Retina (tissue), 1 donor: Measurements from ENCODE around the gene SCUBE3.

Source experiments
- DNase-seq: peaks from one replicate; pipeline ENCODE4 v3.0.0-alpha.2; 2016

Gene SCUBE3

DNA sequence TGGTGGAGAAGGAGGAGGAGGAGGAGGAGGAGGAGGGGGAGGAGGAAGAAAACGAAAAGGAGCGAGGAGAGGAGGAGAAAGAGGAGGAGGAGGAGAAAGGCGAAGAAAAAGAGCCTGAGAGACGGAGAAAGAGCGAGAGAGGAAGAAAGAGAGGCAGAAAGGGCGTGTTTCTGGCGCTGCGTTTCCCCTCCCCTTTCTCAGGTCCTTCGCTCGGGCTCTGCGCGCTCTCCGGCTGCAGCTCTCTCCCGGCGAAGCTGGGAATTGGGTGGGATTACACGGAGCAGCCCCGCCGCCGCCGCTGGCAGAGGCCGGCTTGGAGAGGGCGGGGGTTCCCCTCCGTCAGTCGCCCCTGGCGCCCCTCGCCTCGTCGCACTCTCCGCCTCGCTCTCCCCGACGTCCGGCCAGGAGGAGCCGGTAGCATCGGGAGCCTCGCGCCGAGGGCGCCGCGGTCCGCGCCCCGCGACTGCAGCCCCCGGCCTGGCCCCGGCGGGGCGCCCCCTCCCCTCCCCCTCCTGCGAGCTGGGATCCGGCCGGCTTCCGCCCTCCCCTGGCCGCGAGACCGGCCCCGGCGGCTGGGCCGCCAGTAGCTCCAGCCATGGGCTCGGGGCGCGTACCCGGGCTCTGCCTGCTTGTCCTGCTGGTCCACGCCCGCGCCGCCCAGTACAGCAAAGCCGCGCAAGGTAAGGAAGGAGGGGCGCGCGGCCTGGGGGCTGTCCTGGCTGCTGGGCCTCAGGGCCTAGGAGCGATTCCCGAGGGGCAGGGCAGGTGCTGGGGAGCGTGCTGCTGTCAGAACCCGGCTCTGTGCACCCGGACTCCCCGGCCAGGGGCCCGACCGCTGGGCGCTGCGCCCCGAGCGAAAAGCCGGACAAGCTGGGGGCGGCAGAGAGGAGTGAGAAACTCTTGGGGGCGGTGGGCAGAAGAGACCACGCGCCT lies at the start of gene SCUBE3:
SCUBE3 (plus strand) TSS at position 133 of the 933 bp plus-strand sequence; CDS start at position 596, 463 bp downstream.
- DNase-seq: peak; percentile 90

DNA sequence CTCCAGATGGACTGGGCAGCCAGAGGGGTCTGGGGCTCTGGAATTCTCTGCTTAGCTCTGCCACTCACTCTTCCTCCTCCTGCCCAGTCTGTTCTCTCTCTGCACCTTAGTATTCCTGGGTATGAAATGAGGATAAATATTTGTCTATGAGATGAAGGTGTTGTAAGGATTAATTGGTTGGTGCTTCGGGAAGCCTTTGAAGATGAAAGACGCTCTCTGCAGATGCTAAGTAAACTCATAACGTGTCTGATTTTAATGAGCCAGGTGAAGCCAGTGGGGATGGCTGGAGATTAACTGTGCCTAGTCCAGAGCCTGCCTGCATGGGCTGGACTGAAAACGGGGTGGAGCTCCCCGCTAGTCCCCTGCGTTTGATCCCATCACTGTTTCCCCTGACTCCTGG lies 49.5 kb upstream of the SCUBE3 start:
- no peak for DNase-seq

- DNase-seq: no peak
Observed at GRCh38 chr6:35164868-35165267, 48.9 kb upstream of the SCUBE3 start.

- no peak for DNase-seq
Observed at GRCh38 chr6:35165630-35166071, 48.1 kb upstream of the SCUBE3 start.

DNA sequence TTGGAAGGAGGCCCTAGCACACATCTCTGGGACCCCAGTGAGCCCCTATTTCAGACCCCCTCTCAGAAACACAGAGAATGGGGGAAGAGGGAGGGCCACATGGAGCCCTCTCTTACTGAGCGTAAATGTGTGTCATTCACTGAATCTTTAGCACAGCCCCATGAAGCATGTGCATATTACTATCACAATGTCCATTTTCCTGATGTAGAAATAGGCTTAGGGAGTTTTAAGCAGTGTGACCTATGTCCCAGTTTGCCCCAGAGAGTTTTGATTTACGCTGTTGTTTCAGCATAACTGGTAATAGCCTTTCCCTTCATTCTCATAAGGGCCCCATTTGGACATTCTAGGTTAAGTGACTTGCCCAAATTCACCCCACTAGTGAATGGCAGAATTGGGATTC lies 47.6 kb upstream of the SCUBE3 start:
- DNase-seq: no peak

DNA sequence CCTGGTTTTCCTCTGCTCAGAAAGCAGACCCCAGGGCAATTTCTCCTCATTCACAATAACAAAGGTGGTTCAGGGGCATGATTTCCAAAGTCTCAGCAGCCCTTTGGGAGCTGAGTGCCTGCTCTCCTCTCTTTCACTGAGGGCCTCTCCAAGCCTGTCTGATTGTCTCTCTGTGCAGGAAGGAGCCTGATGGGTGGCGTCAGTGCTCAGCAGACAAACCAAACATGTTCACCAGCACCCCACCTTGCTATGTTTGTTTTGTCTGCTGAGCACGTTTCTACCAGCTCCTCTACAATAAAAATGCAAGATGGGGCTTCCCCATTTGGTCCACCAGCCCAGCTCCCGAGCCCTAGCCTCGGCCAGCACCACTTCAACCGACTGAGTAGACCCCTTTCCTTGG lies 47.2 kb upstream of the SCUBE3 start:
- no peak for DNase-seq

- no peak for DNase-seq
Observed at GRCh38 chr6:35167505-35167904, 46.3 kb upstream of the SCUBE3 start.

- DNase-seq: peak; percentile 81
Observed at GRCh38 chr6:35168461-35168861, 45.3 kb upstream of the SCUBE3 start.

DNA sequence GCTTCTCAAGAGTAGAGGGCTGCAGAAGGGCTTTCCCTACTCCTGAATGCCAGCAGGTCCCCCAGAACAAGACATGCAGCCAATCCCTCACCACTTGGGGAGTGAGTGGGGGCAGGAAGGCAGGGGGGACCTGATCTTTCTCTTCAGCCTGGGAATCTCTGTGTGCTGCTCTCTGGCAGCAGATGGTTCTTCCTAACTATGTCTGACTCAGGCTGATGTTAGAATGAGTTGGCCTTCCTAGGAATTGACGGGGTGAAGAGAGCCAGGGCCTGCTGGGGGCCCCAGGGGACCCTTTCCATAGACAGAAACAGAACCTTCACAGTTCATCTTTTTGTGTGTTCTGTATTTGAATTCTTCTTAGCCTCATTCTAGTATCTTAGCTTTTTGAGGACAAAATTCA lies 43.6 kb upstream of the SCUBE3 start:
- DNase-seq: no peak

DNA sequence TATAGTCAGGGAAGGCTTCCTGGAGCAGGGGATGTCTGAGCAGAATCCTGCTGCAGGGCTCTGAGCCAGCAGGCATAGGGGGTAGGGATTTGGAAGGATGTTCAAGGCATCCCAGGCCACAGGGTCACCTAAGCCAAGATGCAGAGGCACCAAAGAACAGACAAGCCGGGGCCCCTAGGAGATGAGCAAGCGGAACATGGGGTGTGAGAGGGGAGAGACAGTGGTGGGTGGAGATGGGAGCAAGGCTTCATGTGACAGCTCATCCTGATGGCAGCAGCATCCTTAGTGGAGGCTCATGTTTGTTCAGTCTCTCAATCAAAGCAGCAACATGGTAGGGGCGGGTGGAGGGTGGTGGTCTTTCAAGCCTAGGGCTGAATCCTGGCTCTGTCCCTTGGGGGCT lies 42.9 kb upstream of the SCUBE3 start:
- DNase-seq: no peak

DNA sequence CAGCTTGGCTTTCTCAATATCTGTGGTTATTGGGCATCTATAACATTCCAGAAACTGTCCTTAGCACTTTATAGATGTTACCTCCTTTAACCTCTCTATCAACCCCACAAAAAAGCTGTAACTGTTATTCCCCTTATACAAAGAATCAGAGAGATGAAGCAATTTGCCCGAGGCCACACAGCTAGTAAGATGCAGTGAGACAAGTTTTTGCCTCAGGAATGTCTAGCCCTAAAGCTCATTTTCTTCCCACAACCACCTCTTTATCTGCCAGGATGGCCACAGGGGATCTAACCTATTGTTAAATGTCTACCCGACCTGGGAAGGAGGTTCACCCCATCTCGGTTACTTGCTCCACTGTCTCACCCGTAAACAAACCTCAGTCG lies 40.7 kb upstream of the SCUBE3 start:
- DNase-seq: no peak

DNA sequence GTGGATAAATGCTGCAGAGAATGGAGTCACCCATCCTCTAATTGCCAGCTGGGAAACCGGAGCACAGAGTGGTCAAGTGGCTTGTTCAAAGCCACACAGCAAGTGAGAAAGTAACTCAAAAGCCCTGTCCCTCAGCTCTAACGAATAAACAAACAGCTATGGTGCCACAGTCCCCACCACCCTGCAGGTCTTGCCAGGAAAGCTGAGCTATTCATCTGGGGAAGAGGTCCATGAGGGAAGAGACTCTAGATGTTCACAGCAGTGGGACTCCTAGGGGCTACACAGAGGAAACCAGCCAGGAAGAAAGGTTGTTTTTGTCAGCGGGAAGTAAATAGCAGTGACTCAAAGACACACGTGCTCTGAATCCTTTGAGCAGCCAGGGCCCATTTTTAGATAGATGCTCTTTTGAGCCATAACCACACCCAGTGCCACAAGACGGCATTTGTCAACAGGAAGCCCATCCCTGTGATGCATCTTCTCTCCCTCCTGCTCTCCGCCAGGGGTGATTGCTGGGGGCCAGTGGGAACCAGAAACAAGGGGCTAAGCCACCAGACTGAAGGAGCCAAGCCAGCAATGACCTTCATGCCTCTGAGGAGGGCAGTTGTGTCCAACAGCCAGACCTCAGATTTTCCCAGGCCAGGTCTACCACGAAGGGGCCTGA lies 40.2 kb upstream of the SCUBE3 start:
- DNase-seq: no peak

- no peak for DNase-seq
Observed at GRCh38 chr6:35174088-35174434, 39.7 kb upstream of the SCUBE3 start.

DNA sequence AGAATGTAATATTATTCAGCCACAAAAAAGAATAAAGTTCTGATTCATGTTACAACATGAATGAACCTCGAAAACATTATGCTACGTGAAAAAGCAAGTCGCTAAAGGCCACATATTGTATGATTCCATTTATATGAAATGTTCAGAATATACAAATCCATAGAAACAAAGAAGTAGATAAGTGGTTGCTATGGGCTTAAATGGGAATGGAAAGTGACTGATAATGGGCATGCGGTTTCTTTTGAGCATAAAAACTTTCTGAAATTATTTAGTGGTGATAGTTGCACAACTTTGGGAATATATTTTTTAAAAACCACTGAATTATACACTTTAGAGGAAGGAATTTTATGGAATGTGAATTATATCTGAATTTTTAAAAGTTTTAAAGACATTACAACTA lies 39.3 kb upstream of the SCUBE3 start:
- DNase-seq: no peak

- no peak for DNase-seq
Observed at GRCh38 chr6:35176301-35177024, 37.3 kb upstream of the SCUBE3 start.

- no peak for DNase-seq
Observed at GRCh38 chr6:35177157-35177556, 36.6 kb upstream of the SCUBE3 start.

GRCh38 chr6:35177596-35177995 lies 36.2 kb upstream of the SCUBE3 start:
- DNase-seq: no peak

- DNase-seq: no peak
Observed at GRCh38 chr6:35178012-35178411, 35.7 kb upstream of the SCUBE3 start.

DNA sequence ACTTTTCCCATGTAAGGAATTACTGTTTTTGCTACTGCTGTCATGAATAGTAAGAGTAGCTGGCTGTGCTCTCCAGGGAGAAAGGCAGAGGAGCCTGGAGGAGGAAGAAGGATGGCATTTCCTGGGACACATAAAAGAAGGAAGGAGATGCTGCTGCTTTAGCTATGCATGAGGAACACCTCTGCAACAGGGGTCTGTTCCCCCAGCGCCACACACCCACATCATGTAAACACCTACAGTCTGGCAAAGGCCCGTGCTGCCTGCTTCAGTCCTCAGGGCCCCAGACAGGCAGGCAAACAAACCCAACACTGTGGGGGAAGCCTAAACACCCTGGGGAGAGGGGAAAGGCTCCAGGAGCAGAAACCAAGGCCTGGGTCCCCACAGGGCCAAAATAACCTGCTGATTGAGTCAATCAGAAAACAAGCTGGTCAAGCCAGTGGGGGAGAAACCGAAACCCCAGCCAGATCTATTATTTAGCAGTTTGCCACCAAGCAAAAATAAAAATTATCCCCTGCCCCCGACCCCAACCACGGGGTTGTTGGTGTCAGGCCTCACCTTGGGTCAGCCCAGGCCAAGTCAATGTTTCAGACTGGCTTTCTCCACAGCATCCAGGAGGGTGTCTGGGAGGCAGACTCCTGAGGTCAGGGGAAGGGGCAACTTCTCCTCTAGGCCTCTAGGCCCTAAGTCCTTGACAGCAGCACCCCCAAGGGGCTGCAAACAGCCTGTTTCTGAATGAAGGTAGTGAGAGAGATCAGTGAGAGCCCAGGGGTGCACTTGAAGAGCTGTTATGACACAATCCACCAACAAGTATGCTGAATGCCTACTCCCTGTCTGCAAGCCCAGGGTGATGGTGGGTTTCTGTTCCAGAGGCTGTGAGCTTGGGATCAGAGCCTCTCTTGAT lies 34.6 kb upstream of the SCUBE3 start:
- DNase-seq: no peak

GRCh38 chr6:35179901-35180535 lies 33.7 kb upstream of the SCUBE3 start:
- DNase-seq: no peak

DNA sequence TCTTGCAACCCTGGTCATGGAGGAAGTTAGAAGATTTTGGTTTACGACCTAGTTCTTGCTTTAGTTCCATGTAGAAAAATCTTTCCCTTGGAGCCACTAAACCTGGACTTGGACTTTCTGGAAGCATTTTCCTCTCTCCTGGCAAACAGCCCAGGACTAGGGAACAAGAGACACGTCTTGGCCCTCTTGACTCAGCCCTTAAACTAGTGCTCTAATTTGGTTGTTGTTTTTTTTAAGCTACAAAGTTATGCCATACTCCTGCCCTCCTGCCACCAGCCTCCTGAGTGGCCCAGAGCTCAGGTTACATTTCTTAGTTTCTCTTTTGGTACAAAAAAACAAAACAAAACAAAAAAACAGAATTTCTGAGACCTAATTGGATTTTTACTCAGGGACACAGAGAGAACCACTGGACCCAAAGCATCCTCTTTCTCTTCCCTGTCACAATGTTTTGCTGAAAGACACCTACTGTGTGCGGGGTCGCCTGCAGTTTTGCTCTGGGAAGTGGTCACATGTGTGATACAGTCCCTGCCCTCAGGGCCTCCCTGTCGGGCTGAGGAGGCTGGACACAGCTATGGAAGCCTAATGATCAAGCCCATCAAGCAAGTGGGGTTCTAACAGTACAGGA lies 32.3 kb upstream of the SCUBE3 start:
- no peak for DNase-seq
